GM18498 (cell line): Measurements from ENCODE around the gene COL5A1.

Experiments
- ATAC-seq: cut with Tn5 transposase; IDR thresholded peaks from one replicate; pipeline ENCODE4 v1.9.1; 2021; ENCODE audit warnings: mild to moderate bottlenecking, moderate library complexity; ENCODE audit not compliant: unreplicated experiment

The COL5A1 gene

GRCh38 chr9:134641173-134641989, at the start of gene COL5A1:
Gene COL5A1 (plus strand): TSS chr9:134641803. CDS start chr9:134642188, 385 bp downstream.
- no peak for ATAC-seq

DNA sequence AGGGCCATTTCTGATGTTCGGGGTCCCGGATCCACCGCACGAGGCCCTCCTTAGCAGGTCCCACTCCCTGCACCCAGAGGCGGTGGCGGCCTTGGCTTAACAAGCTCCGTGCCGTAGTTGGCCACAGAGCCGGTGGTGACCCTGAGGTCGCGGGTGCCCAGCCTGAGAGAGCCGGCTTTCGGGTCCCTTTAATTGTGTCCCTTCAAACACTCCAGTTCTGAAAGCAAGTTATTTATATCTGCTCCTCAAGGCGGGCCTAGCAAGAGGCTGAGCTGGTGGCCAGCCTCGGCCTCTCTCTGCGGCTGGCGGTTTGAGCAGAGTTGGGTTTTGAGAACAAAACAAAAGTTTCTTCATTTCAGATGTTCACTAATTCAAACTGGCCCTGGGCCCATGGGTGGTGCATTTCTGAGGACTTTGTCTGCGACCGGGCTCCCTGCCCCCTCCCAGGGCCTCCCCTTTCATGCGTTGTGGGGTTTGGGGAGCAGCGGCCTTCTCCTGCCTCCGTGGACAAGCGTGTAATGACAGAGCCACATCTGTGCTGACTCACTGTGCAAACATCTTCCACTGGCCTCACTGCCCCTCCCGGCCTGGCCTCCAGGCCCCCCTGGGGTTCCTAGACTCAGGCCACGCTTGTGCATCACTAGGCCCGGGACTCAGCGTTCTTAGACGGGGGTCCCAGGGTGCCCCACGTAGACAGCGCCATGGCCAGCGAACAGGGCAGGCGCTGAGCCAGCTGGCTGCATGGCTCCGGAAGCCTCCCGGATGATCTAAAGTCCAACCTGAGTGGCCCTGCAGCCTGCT, 49.4 kb upstream of the COL5A1 start:
- ATAC-seq: no peak

DNA sequence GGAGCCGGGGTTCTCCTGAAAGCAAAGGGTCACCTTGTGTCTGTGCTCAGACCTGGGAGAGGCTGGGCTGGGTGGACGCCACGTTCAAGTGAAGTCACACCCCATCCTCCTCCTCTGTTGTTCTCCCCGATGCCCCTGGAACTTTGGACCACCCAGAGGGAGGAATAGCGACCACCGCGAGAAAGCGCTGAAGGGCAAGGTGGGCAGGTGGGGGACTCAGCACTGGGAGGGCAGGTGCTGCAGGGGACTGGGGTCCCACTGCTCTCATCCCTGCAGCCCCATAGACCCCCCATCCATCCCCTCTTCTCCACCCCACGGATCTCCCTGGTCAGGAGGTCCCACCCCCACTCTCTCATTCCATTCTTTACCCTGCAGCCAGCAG, 48.8 kb upstream of the COL5A1 start:
- no peak for ATAC-seq

DNA sequence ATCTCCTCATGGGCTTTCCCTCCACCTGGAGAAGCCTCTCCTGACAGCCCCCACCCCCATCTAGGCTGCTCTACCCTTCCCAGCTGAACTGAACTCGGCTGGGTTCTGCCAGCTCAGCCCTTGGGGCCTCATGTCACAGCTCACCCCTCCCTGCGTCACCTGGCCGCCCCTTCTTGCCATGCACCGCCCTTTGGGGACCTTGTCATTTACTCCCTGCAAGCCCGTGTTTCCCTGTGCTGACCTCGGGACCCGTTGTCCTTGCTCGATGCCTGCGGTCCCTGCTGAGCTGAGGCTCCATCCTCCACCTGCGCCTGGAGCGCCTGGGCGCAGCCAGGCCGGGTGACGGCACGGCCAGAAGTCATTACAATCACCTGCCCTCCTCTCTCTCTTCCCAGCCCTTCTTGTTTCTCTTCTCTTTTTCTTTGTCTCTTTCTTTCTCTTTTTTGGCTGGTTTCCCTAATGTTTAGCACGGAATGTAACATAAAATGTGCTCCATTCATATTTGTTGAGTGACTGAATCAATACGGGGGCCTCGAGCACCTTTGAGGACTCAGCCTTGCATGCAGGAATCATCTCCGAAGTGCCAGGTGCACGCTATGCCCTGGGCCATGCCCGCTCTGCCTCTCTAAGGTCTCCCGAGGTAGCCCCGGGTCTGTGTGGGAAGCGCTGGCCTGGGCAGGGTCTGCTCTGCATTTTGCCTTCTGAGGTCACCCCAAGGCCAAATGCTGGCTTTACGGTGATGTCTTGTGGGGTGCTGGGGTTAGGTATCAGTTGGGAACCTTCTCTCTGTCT, 48.1 kb upstream of the COL5A1 start:
- ATAC-seq: no peak

GRCh38 chr9:134594078-134594941, 47.3 kb upstream of the COL5A1 start:
- ATAC-seq: no peak

- no peak for ATAC-seq
Measured at GRCh38 chr9:134595014-134595413, 46.6 kb upstream of the COL5A1 start.

DNA sequence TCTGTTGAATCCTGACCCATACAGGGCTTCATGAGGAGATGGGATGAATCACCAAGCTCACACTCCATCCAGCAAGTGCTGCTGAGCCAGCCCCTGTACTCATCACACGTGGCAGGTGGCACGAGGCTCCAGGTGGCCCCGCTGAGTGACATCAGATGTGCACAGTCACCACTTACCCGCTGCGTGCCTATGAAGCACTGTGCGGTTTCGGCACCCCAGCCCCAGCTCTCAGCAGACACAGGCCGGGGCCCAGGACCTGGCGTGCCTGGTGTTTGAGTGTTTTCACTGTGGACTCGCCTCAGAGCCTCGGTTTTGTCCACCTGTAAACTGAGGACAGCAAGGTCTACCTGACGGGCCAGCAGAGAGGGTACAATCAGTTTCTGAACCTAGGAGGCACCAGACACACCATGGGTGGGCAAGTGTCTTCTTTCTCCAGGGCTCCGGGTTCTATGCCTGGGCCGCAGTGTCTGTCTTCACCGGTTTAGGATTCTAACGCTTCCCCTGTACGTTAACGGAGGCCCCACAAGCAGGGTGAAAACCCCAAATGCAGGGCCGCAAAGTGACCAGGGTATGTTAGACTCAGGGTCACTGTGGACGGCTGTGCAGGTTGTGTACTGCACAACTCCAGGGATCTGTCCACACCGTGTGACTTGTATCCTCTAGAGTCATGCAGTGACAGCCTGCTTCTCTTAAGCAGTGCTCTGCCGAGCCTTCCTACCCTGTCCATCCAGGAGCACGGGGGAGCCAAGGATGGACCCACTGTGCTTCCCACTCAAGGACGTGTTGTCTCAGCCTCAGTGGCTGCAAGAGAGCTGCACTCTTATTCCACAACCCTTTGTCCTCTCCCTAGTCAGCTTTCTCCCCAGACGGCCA, 44.3 kb upstream of the COL5A1 start:
- ATAC-seq: no peak

- ATAC-seq: no peak
Measured at GRCh38 chr9:134597957-134598883, 43.4 kb upstream of the COL5A1 start.

DNA sequence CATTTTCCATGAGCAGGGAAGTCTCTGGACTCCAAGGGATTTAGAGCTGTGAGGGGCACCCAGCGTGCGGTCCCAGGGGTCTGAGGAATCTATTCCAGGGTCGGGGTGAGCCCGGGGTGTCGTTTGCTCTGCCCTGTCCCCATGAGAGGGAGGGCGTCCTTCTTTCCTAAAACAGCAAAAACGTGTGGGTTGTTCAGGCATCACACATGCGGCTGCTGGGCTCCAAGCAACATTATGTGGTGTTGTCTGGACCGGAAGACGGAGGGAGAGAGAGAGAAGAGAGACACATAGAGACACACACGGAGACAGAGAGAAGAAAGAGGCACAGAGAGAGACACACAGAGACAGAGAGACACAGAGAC, 42.7 kb upstream of the COL5A1 start:
- ATAC-seq: no peak

DNA sequence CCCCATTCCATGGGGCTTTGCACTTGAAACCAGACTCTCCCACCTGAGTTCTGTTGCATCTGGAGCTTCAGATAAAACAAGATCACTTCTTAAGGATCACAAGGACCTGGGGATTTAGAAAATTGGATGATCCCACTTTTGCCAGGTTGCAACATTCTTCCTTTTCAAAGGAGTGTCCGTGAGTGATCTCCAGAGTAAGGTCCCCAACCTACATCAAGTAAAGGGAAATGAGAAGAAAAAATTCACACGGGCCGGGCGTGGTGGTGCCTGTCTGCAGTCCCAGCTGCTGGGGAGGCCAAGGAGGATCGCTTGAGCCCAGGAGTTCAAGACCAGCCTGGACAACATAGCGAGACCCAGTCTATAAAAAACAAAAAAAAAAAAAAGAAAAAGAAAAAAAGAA, 41.2 kb upstream of the COL5A1 start:
- no peak for ATAC-seq

GRCh38 chr9:134600836-134601638, 40.6 kb upstream of the COL5A1 start:
- ATAC-seq: no peak

GRCh38 chr9:134601764-134602163, 39.8 kb upstream of the COL5A1 start:
- ATAC-seq: no peak

DNA sequence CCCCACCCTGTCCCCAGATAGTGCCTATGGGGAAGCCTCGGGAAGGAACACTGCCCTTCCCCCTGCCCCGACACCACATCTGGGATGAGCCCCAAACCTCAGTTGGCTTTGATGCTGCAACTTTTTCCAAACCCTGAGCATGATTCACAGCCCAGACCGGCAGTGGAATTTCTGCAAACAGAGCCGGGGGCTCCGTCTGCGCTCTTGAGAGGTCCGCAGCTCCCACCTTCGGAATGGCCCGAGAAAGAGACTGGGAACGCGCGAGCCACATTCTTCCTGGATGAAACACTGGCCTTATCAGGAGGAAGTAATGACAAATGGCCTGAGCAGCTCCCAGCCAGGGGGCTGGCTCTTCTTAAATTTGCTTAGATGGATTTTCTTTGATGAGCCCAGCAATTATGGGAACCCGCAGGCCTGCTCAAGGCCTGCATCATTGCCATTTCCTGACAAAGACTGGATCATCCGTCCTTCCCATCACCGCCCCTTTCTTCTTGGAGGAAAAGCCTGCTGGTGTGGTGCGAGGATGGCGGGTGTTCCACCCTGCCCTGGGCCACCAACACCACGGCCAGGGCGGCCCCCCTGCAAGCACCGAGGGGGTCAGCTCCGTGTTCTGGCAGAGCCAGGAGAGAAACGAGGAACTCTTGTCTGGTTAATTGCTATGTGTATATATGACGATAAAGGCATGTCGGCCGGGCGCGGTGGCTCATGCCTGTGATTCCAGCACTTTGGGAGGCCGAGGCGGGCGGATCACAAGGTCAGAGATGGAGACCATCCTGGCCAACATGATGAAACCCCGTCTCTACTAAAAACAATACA, 38.8 kb upstream of the COL5A1 start:
- ATAC-seq: no peak

DNA sequence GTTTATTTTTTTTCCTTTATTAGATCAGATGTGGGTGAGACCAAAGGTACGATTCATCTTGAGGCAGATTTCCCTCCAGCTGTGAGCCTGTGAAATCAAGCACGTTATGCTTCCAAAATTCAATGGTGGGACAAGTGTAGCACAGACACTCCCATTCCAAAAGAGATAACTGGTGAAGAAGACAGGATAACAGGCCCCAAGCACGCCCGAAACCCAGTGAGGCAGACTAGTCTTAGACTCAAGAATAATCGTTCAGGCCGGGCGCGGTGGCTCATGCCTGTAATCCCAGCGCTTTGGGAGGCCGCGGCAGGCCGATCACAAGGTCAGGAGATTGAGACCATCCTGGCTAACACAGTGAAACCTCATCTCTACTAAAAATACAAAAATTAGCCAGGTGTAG, 36.8 kb upstream of the COL5A1 start:
- ATAC-seq: no peak

GRCh38 chr9:134605351-134605965, 36.1 kb upstream of the COL5A1 start:
- ATAC-seq: no peak

DNA sequence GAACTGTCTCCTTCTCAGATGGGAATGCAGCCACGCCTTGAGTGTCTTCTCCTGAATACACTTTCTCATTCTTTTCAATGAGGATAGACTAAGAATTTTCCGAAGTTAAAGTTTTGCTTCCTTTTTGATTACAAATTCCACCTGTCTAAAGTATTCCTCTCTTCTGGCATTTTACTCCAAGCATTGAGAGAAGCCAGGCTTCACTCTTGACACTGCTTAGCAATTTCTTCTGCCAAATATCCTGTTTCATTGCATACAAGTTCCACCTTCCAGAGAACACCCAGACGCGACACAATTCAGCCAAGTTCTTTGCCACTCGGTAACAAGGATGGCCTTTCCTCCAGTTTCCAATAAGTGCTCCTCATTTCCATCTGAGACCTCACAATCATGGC, 35.6 kb upstream of the COL5A1 start:
- ATAC-seq: no peak
